Measurements from ENCODE around the gene FAM204A.

FAM204A gene

GRCh38 chr10:118330295-118331076, 11.6 kb downstream of the FAM204A start:
- Histone ChIP-seq H3K27me3 (replicated peaks; ENCODE audit: control insufficient read depth, insufficient read depth, low read length) (no peaks in the 10 kb centered on the region), H3K9ac (ENCODE audit: low read length) (no peak overlapping the region), H3K9me3 (ENCODE audit: control insufficient read depth, low read length) (no peaks in the 10 kb centered on the region), H3K4me1 (ENCODE audit: control insufficient read depth, insufficient read depth, low read length) (peaks cover 9% of the 10 kb centered on the region), H3K4me3 (ENCODE audit: low read length) (no peak overlapping the region), H3K36me3 (ENCODE audit: control insufficient read depth, insufficient read depth, low read length, severe bottlenecking) (peaks cover 79% of the 10 kb centered on the region)
- no peak for DNase-seq (ENCODE audit: low read depth)

GRCh38 chr10:118324140-118324539, 18.0 kb downstream of the FAM204A start:
- H3K9ac ChIP-seq (ENCODE audit: low read length) = no peak overlapping the region
- peaks cover 51% of the 10 kb centered on the region for H3K36me3 ChIP-seq (ENCODE audit: control insufficient read depth, insufficient read depth, low read length, severe bottlenecking)
- H3K4me1 ChIP-seq (ENCODE audit: control insufficient read depth, insufficient read depth, low read length) = peaks cover 34% of the 10 kb centered on the region
- no peak for DNase-seq (ENCODE audit: low read depth)
- H3K4me3 ChIP-seq (ENCODE audit: low read length) = no peak overlapping the region
- H3K27me3 ChIP-seq (replicated peaks; ENCODE audit: control insufficient read depth, insufficient read depth, low read length) = no peaks in the 10 kb centered on the region
- H3K9me3 ChIP-seq (ENCODE audit: control insufficient read depth, low read length) = no peaks in the 10 kb centered on the region

GRCh38 chr10:118321724-118322575, 20.2 kb downstream of the FAM204A start:
- Histone ChIP-seq H3K9ac (ENCODE audit: low read length) (peak overlapping the region; percentile 80), H3K27me3 (replicated peaks; ENCODE audit: control insufficient read depth, insufficient read depth, low read length) (no peaks in the 10 kb centered on the region), H3K9me3 (ENCODE audit: control insufficient read depth, low read length) (no peaks in the 10 kb centered on the region), H3K36me3 (ENCODE audit: control insufficient read depth, insufficient read depth, low read length, severe bottlenecking) (peaks cover 32% of the 10 kb centered on the region), H3K4me3 (ENCODE audit: low read length) (peak overlapping the region; percentile 49), H3K4me1 (ENCODE audit: control insufficient read depth, insufficient read depth, low read length) (peaks cover 34% of the 10 kb centered on the region)
- no peak for DNase-seq (ENCODE audit: low read depth)

- no peaks in the 10 kb centered on the region for H3K9me3 ChIP-seq (ENCODE audit: control insufficient read depth, low read length)
- H3K36me3 ChIP-seq (ENCODE audit: control insufficient read depth, insufficient read depth, low read length, severe bottlenecking) = peaks cover 33% of the 10 kb centered on the region
- no peak overlapping the region for H3K9ac ChIP-seq (ENCODE audit: low read length)
- DNase-seq (ENCODE audit: low read depth) = no peak
- no peak overlapping the region for H3K4me3 ChIP-seq (ENCODE audit: low read length)
- peaks cover 15% of the 10 kb centered on the region for H3K4me1 ChIP-seq (ENCODE audit: control insufficient read depth, insufficient read depth, low read length)
- no peaks in the 10 kb centered on the region for H3K27me3 ChIP-seq (replicated peaks; ENCODE audit: control insufficient read depth, insufficient read depth, low read length)
These were observed 26.5 kb downstream of the FAM204A start for GRCh38 chr10:118315629-118316028.

- no peak overlapping the region for H3K4me3 ChIP-seq (ENCODE audit: low read length)
- H3K9me3 ChIP-seq (ENCODE audit: control insufficient read depth, low read length) = no peaks in the 10 kb centered on the region
- H3K27me3 ChIP-seq (replicated peaks; ENCODE audit: control insufficient read depth, insufficient read depth, low read length) = no peaks in the 10 kb centered on the region
- DNase-seq (ENCODE audit: low read depth) = no peak
- H3K4me1 ChIP-seq (ENCODE audit: control insufficient read depth, insufficient read depth, low read length) = peaks cover 15% of the 10 kb centered on the region
- H3K36me3 ChIP-seq (ENCODE audit: control insufficient read depth, insufficient read depth, low read length, severe bottlenecking) = peaks cover 33% of the 10 kb centered on the region
- H3K9ac ChIP-seq (ENCODE audit: low read length) = no peak overlapping the region
These were observed 27.2 kb downstream of the FAM204A start for GRCh38 chr10:118314882-118315281.

GRCh38 chr10:118311505-118311904, 30.6 kb downstream of the FAM204A start:
- H3K36me3 ChIP-seq (ENCODE audit: control insufficient read depth, insufficient read depth, low read length, severe bottlenecking) = peaks cover 50% of the 10 kb centered on the region
- peaks cover 29% of the 10 kb centered on the region for H3K4me1 ChIP-seq (ENCODE audit: control insufficient read depth, insufficient read depth, low read length)
- DNase-seq (ENCODE audit: low read depth) = peak; percentile 31
- no peaks in the 10 kb centered on the region for H3K27me3 ChIP-seq (replicated peaks; ENCODE audit: control insufficient read depth, insufficient read depth, low read length)
- H3K4me3 ChIP-seq (ENCODE audit: low read length) = no peak overlapping the region
- H3K9ac ChIP-seq (ENCODE audit: low read length) = no peak overlapping the region
- H3K9me3 ChIP-seq (ENCODE audit: control insufficient read depth, low read length) = no peaks in the 10 kb centered on the region

- Histone ChIP-seq H3K9me3 (ENCODE audit: control insufficient read depth, low read length) (no peaks in the 10 kb centered on the region), H3K4me1 (ENCODE audit: control insufficient read depth, insufficient read depth, low read length) (peaks cover 29% of the 10 kb centered on the region), H3K4me3 (ENCODE audit: low read length) (no peak overlapping the region), H3K9ac (ENCODE audit: low read length) (no peak overlapping the region), H3K36me3 (ENCODE audit: control insufficient read depth, insufficient read depth, low read length, severe bottlenecking) (peaks cover 52% of the 10 kb centered on the region), H3K27me3 (replicated peaks; ENCODE audit: control insufficient read depth, insufficient read depth, low read length) (no peaks in the 10 kb centered on the region)
- peak; percentile 80 for DNase-seq (ENCODE audit: low read depth)
These were observed 31.3 kb downstream of the FAM204A start for GRCh38 chr10:118310822-118311221.

- DNase-seq (ENCODE audit: low read depth) = no peak
- Histone ChIP-seq H3K4me3 (ENCODE audit: low read length) (no peak overlapping the region), H3K36me3 (ENCODE audit: control insufficient read depth, insufficient read depth, low read length, severe bottlenecking) (peaks cover 61% of the 10 kb centered on the region), H3K27me3 (replicated peaks; ENCODE audit: control insufficient read depth, insufficient read depth, low read length) (no peaks in the 10 kb centered on the region), H3K9me3 (ENCODE audit: control insufficient read depth, low read length) (no peaks in the 10 kb centered on the region), H3K4me1 (ENCODE audit: control insufficient read depth, insufficient read depth, low read length) (peaks cover 29% of the 10 kb centered on the region), H3K9ac (ENCODE audit: low read length) (no peak overlapping the region)
These were observed 32.2 kb downstream of the FAM204A start for GRCh38 chr10:118309911-118310310.

- peaks cover 29% of the 10 kb centered on the region for H3K4me1 ChIP-seq (ENCODE audit: control insufficient read depth, insufficient read depth, low read length)
- DNase-seq (ENCODE audit: low read depth) = no peak
These were observed 33.5 kb downstream of the FAM204A start for GRCh38 chr10:118308664-118309063.

GRCh38 chr10:118307859-118308258, 34.3 kb downstream of the FAM204A start:
- H3K9ac ChIP-seq (ENCODE audit: low read length) = no peak overlapping the region
- no peaks in the 10 kb centered on the region for H3K9me3 ChIP-seq (ENCODE audit: control insufficient read depth, low read length)
- no peaks in the 10 kb centered on the region for H3K27me3 ChIP-seq (replicated peaks; ENCODE audit: control insufficient read depth, insufficient read depth, low read length)
- peaks cover 57% of the 10 kb centered on the region for H3K36me3 ChIP-seq (ENCODE audit: control insufficient read depth, insufficient read depth, low read length, severe bottlenecking)
- peaks cover 29% of the 10 kb centered on the region for H3K4me1 ChIP-seq (ENCODE audit: control insufficient read depth, insufficient read depth, low read length)
- H3K4me3 ChIP-seq (ENCODE audit: low read length) = no peak overlapping the region
- DNase-seq (ENCODE audit: low read depth) = no peak

More at GRCh38 chr10:118308664-118309063, 33.5 kb downstream of the FAM204A start:
- Histone ChIP-seq H3K4me3 (ENCODE audit: low read length) (no peak overlapping the region), H3K9ac (ENCODE audit: low read length) (no peak overlapping the region), H3K36me3 (ENCODE audit: control insufficient read depth, insufficient read depth, low read length, severe bottlenecking) (peaks cover 63% of the 10 kb centered on the region), H3K9me3 (ENCODE audit: control insufficient read depth, low read length) (no peaks in the 10 kb centered on the region), H3K27me3 (replicated peaks; ENCODE audit: control insufficient read depth, insufficient read depth, low read length) (no peaks in the 10 kb centered on the region)

- no peak overlapping the region for H3K4me3 ChIP-seq (ENCODE audit: low read length)
- peak; percentile 45 for DNase-seq (ENCODE audit: low read depth)
- H3K36me3 ChIP-seq (ENCODE audit: control insufficient read depth, insufficient read depth, low read length, severe bottlenecking) = peaks cover 52% of the 10 kb centered on the region
- H3K9ac ChIP-seq (ENCODE audit: low read length) = peak overlapping the region; percentile 11
- no peaks in the 10 kb centered on the region for H3K9me3 ChIP-seq (ENCODE audit: control insufficient read depth, low read length)
- H3K4me1 ChIP-seq (ENCODE audit: control insufficient read depth, insufficient read depth, low read length) = peaks cover 29% of the 10 kb centered on the region
- H3K27me3 ChIP-seq (replicated peaks; ENCODE audit: control insufficient read depth, insufficient read depth, low read length) = no peaks in the 10 kb centered on the region
These were observed 34.9 kb downstream of the FAM204A start for GRCh38 chr10:118307220-118307619.
